GM23248 (cell line): ENCODE results near the gene CD109.

ENCODE experiments used
- EZH2 ChIP-seq: fragments of 200-600 bp; sonication (generic); IDR thresholded peaks from 2 replicates; pipeline ENCODE4 v1.6.1; 2018; ENCODE audit warnings: antibody characterized with exemption, mild to moderate bottlenecking; ENCODE audit not compliant: insufficient read depth, poor library complexity, severe bottlenecking
- EZH2phosphoT487 ChIP-seq: fragments of 200-600 bp; sonication (generic); IDR thresholded peaks from 2 replicates; pipeline ENCODE4 v1.6.1; 2018; ENCODE audit warnings: antibody characterized with exemption, moderate library complexity, mild to moderate bottlenecking, low read depth; ENCODE audit not compliant: insufficient read depth

GRCh38 chr6:73823832-73824231, 127.8 kb downstream of the CD109 start:
- TF ChIP-seq EZH2 (no peak), EZH2phosphoT487 (no peak)
